GM21576 (cell line): ENCODE results near the gene CLTC.
A peak's percentile ranks its signal among the peaks of the same experiment; 100 is the strongest.
"Not testable (repeated sequence)": the region's sequence is repeated elsewhere in the genome, so short reads cannot be mapped to it uniquely, and the experiment has no call there.

Experiments
- ATAC-seq: cut with Tn5 transposase; IDR thresholded peaks from one replicate; pipeline ENCODE4 v1.9.1; 2021; ENCODE audit warnings: mild to moderate bottlenecking, moderate library complexity; ENCODE audit not compliant: unreplicated experiment

Gene CLTC

GRCh38 chr17:59619298-59620063 is at the start of gene CLTC:
TSS of gene CLTC (plus strand) at chr17:59619895. CDS start at chr17:59620132, 237 bp downstream.
- ATAC-seq: peak; percentile 71

GRCh38 chr17:59572301-59572924 is 47.3 kb upstream of the CLTC start:
- no peak for ATAC-seq

- ATAC-seq: not testable (repeated sequence)
Observed at GRCh38 chr17:59584168-59584567, 35.5 kb upstream of the CLTC start.

GRCh38 chr17:59600169-59600568 is 19.5 kb upstream of the CLTC start:
- ATAC-seq: no peak

- ATAC-seq: no peak
Observed at GRCh38 chr17:59601130-59601529, 18.6 kb upstream of the CLTC start.

- ATAC-seq: no peak
Observed at GRCh38 chr17:59607061-59607460, 12.6 kb upstream of the CLTC start.

GRCh38 chr17:59607817-59608403 is 11.8 kb upstream of the CLTC start:
- ATAC-seq: no peak

- ATAC-seq: no peak
Observed at GRCh38 chr17:59611503-59611902, 8.2 kb upstream of the CLTC start.

- ATAC-seq: no peak
Observed at GRCh38 chr17:59616253-59616920, 3.3 kb upstream of the CLTC start.

GRCh38 chr17:59617156-59617732 is 2.5 kb upstream of the CLTC start:
- ATAC-seq: no peak

- ATAC-seq: no peak
Observed at GRCh38 chr17:59619035-59619297, 729 bp upstream of the CLTC start.

- no peak for ATAC-seq
Observed at GRCh38 chr17:59620064-59620359, 317 bp downstream of the CLTC start.

- ATAC-seq: no peak
Observed at GRCh38 chr17:59620518-59621259, 994 bp downstream of the CLTC start.

- ATAC-seq: no peak
Observed at GRCh38 chr17:59621771-59622170, 2.1 kb downstream of the CLTC start.

- ATAC-seq: no peak
Observed at GRCh38 chr17:59623151-59623550, 3.5 kb downstream of the CLTC start.

- ATAC-seq: no peak
Observed at GRCh38 chr17:59626756-59627155, 7.1 kb downstream of the CLTC start.

- ATAC-seq: no peak
Observed at GRCh38 chr17:59627274-59627673, 7.6 kb downstream of the CLTC start.

- no peak for ATAC-seq
Observed at GRCh38 chr17:59627770-59628171, 8.1 kb downstream of the CLTC start.

GRCh38 chr17:59629174-59629573 is 9.5 kb downstream of the CLTC start:
- ATAC-seq: no peak

GRCh38 chr17:59631276-59631675 is 11.6 kb downstream of the CLTC start:
- ATAC-seq: no peak

GRCh38 chr17:59632398-59632797 is 12.7 kb downstream of the CLTC start:
- no peak for ATAC-seq
